A549 (cell line): Measurements from ENCODE around the gene KRTAP19-4. TPM values are rescaled to one million over a fixed set of nuclear protein-coding genes. Genes with fewer than 3 reads are reported as not detected.

Experiments used
- ATAC-seq, 2 experiments: fragments of 200-7000 bp in 1 of 2; fragments of >200 bp in 1 of 2; cut with Nextera tagmentation in 1 of 2; cut with Tn5 transposase in 1 of 2; 3 replicates each; pipeline versions ENCODE4 v1.8.0 to v1.9.1; 2018 to 2020; ENCODE audit warnings: mild to moderate bottlenecking in 1 of 2, moderate library complexity in 1 of 2
- CTCF ChIA-PET: fragments of 300-600 bp; sonication (Branson Sonifier 250); formaldehyde crosslinking; extraction: SDS; loops from one replicate; lab custom pipeline; 2021; ENCODE audit warnings: antibody characterized with exemption, inconsistent platforms; lab: Yijun Ruan, JAX
- POLR2A ChIA-PET: fragments of 350-600 bp; formaldehyde crosslinking; extraction: SDS; loops from one replicate; lab custom pipeline; 2021; ENCODE audit warnings: antibody characterized with exemption, inconsistent platforms; lab: Yijun Ruan, JAX
- DNase-seq, 2 experiments: peaks; one replicate each; pipeline versions ENCODE4 v3.0.0 to v3.0.0-alpha.2; 2011 to 2016; ENCODE audit warnings: low read depth in 1 of 2, low spot score in 1 of 2
- FAIRE-seq: peaks from 2 replicates; lab custom pipeline; 2011; peaks lifted over from hg19 to GRCh38; lab: Jason Lieb, UNC
- H3K27ac ChIP-seq, 2 experiments: fragments of >200 bp; sonication (Bioruptor Twin); formaldehyde crosslinking; 3 replicates each; pipeline ENCODE4 v1.5.1; 2016 to 2017
- H3K4me1 ChIP-seq: fragments of >200 bp; sonication (Bioruptor Twin); formaldehyde crosslinking; 3 replicates; pipeline ENCODE4 v1.6.1; 2016
- H3K4me2 ChIP-seq: fragments of >200 bp; sonication (Bioruptor Twin); formaldehyde crosslinking; 3 replicates; pipeline ENCODE4 v1.6.1; 2016
- H3K4me3 ChIP-seq: fragments of >200 bp; sonication (Bioruptor Twin); formaldehyde crosslinking; 3 replicates; pipeline ENCODE4 v1.5.1; 2016
- H3K9me3 ChIP-seq: fragments of >200 bp; sonication (Bioruptor Twin); formaldehyde crosslinking; 3 replicates; pipeline ENCODE4 v1.6.1; 2016
- BHLHE40 ChIP-seq: IDR thresholded peaks from 2 replicates; pipeline ENCODE4 v1.6.1; 2012; ENCODE audit warnings: low read depth, low read length, inconsistent platforms
- CBX8 ChIP-seq: fragments of 200-600 bp; sonication (generic); IDR thresholded peaks from 2 replicates; pipeline ENCODE4 v1.6.1; 2016
- CEBPB ChIP-seq, 2 experiments: fragments of >200 bp in 1 of 2; sonication (Bioruptor Twin) in 1 of 2; formaldehyde crosslinking in 1 of 2; IDR thresholded peaks; 2 replicates each; pipeline ENCODE4 v1.6.1; 2012 to 2016
- CHD4 ChIP-seq: fragments of 200-600 bp; sonication (generic); IDR thresholded peaks from 2 replicates; pipeline ENCODE4 v1.6.1; 2016; ENCODE audit warnings: antibody characterized with exemption, mild to moderate bottlenecking, borderline replicate concordance
- EHF ChIP-seq: fragments of 250-450 bp; sonication (Bioruptor Pico); IDR thresholded peaks from 2 replicates; pipeline ENCODE4 v1.5.0; 2020; ENCODE audit warnings: mild to moderate bottlenecking
- EHMT2 ChIP-seq: fragments of 200-600 bp; sonication (generic); IDR thresholded peaks from 2 replicates; pipeline ENCODE4 v1.6.1; 2016; ENCODE audit warnings: antibody characterized with exemption, low read depth, mild to moderate bottlenecking, moderate library complexity
- ELK1 ChIP-seq: fragments of 150-350 bp; IDR thresholded peaks from 2 replicates; pipeline ENCODE4 v1.6.1; 2014; ENCODE audit warnings: low read depth, mild to moderate bottlenecking, low read length
- EP300 ChIP-seq, 2 experiments: fragments of >200 bp; sonication (Bioruptor Twin); formaldehyde crosslinking; IDR thresholded peaks; 2 replicates in 1 of 2; 3 replicates in 1 of 2; pipeline ENCODE4 v1.6.1; 2016 to 2017
- ESRRA ChIP-seq: fragments of 150-350 bp; IDR thresholded peaks from 2 replicates; pipeline ENCODE4 v1.6.1; 2014; ENCODE audit warnings: mild to moderate bottlenecking, low read length, borderline replicate concordance
- FOSB ChIP-seq: fragments of 250-450 bp; sonication (Bioruptor Pico); IDR thresholded peaks from 2 replicates; pipeline ENCODE4 v1.5.0; 2020; ENCODE audit warnings: mild to moderate bottlenecking, moderate library complexity
- FOSL2 ChIP-seq, 2 experiments: fragments of 450-650 bp in 1 of 2; fragments of >200 bp in 1 of 2; sonication (Bioruptor Twin) in 1 of 2; formaldehyde crosslinking; IDR thresholded peaks; 2 replicates each; pipeline versions ENCODE4 v1.5.0 to v1.6.1; 2016 to 2020; ENCODE audit warnings: mild to moderate bottlenecking in 1 of 2, moderate library complexity in 1 of 2
- FOXS1 ChIP-seq: fragments of 250-450 bp; sonication (Bioruptor Pico); IDR thresholded peaks from 2 replicates; pipeline ENCODE4 v1.5.0; 2020; ENCODE audit warnings: mild to moderate bottlenecking, moderate library complexity
- HEYL ChIP-seq: fragments of 250-450 bp; sonication (Bioruptor Pico); IDR thresholded peaks from 2 replicates; pipeline ENCODE4 v1.8.0; 2021; ENCODE audit warnings: mild to moderate bottlenecking, moderate library complexity
- HOXB13 ChIP-seq: fragments of 250-450 bp; sonication (Bioruptor Pico); IDR thresholded peaks from 2 replicates; pipeline ENCODE4 v1.5.0; 2020; ENCODE audit warnings: low read depth, mild to moderate bottlenecking, moderate library complexity
- HOXB5 ChIP-seq: fragments of 250-450 bp; sonication (Bioruptor Pico); IDR thresholded peaks from 2 replicates; pipeline ENCODE4 v1.5.0; 2020; ENCODE audit warnings: mild to moderate bottlenecking, moderate library complexity
- KDM5A ChIP-seq: fragments of 200-600 bp; sonication (generic); IDR thresholded peaks from 2 replicates; pipeline ENCODE4 v1.6.1; 2016; ENCODE audit warnings: antibody characterized with exemption, mild to moderate bottlenecking
- MAZ ChIP-seq: fragments of 150-350 bp; IDR thresholded peaks from 2 replicates; pipeline ENCODE4 v1.6.1; 2014; ENCODE audit warnings: antibody characterized with exemption, low read depth, low read length, borderline replicate concordance
- MYC ChIP-seq: IDR thresholded peaks from 2 replicates; pipeline ENCODE4 v1.6.1; 2012; ENCODE audit warnings: mild to moderate bottlenecking, inconsistent platforms, low read length, improper control_type of control experiment, borderline replicate concordance
- NFE2L2 ChIP-seq: fragments of 150-350 bp; conservative IDR thresholded peaks from 2 replicates; pipeline ENCODE4 v1.6.1; 2014; ENCODE audit warnings: low read length
- NR3C1 ChIP-seq: fragments of >200 bp; sonication (Bioruptor Twin); formaldehyde crosslinking; IDR thresholded peaks from 3 replicates; pipeline ENCODE4 v1.6.1; 2017
- PBX3 ChIP-seq: IDR thresholded peaks from 2 replicates; pipeline ENCODE4 v1.6.1; 2012
- RAD21 ChIP-seq, 2 experiments: fragments of >200 bp in 1 of 2; sonication (Bioruptor Twin) in 1 of 2; formaldehyde crosslinking in 1 of 2; IDR thresholded peaks in 1 of 2; conservative IDR thresholded peaks in 1 of 2; 2 replicates in 1 of 2; 3 replicates in 1 of 2; pipeline ENCODE4 v1.6.1; 2012 to 2018; ENCODE audit warnings: inconsistent platforms in 1 of 2
- REST ChIP-seq: fragments of 200-600 bp; sonication (generic); IDR thresholded peaks from 2 replicates; pipeline ENCODE4 v1.6.1; 2016; ENCODE audit warnings: antibody characterized with exemption, mild to moderate bottlenecking, moderate library complexity
- RFX5 ChIP-seq: fragments of 450-650 bp; IDR thresholded peaks from 2 replicates; pipeline ENCODE4 v1.7.1; 2014; ENCODE audit warnings: antibody characterized with exemption, mild to moderate bottlenecking, moderate library complexity
- TP53 ChIP-seq: fragments of 250-450 bp; sonication (Bioruptor Pico); IDR thresholded peaks from 2 replicates; pipeline ENCODE4 v1.5.0; 2021; ENCODE audit warnings: mild to moderate bottlenecking, moderate library complexity
- USF2 ChIP-seq: fragments of 450-650 bp; IDR thresholded peaks from 2 replicates; pipeline ENCODE4 v1.6.1; 2014; ENCODE audit warnings: antibody characterized with exemption
- ZC3H11A ChIP-seq: fragments of 450-650 bp; IDR thresholded peaks from 2 replicates; pipeline ENCODE4 v1.6.1; 2014; ENCODE audit warnings: antibody characterized with exemption, mild to moderate bottlenecking
- ZFP36 ChIP-seq: fragments of 450-650 bp; IDR thresholded peaks from 2 replicates; pipeline ENCODE4 v1.6.1; 2014; ENCODE audit warnings: borderline replicate concordance; ENCODE audit not compliant: partially characterized antibody
- ZNF302 ChIP-seq: fragments of 250-450 bp; sonication (Bioruptor Pico); IDR thresholded peaks from 2 replicates; pipeline ENCODE4 v1.9.0; 2021; ENCODE audit warnings: inconsistent platforms, mild to moderate bottlenecking, moderate library complexity
- WGBS: methylation state at CpG from one replicate; pipeline ENCODE4 v1.1.6; 2017; ENCODE audit errors: missing lambda C conversion rate; 5-methylcytosine and 5-hydroxymethylcytosine counted together
- polyA plus RNA-seq, 4 experiments: library from polyadenylated mRNA; depleted of rRNA in 3 of 4; stranded (reverse); fragments of >200 nt; fragmentation: RNase III in 1 of 4; extraction: RNeasy Plus Mini Kit Qiagen cat#74134 plus additional on column Dnase treatment in 1 of 4; gene quantifications; 2 replicates in 3 of 4; 3 replicates in 1 of 4; pipeline ENCODE4 v1.2.3, GENCODE V29; 2011 to 2017

Gene KRTAP19-4
- polyA plus RNA-seq, 2 of the 4 experiments (the other 2 are of a cell fraction) = not detected

- no peak overlapping the region for H3K4me3 ChIP-seq
- TF ChIP-seq USF2 = no peak
- TF ChIP-seq HOXB5 (CRISPR knock-in tag) = no peak
- TF ChIP-seq CEBPB (IDR thresholded peaks at IDR 0.05) = no peak
- no peak for TF ChIP-seq FOSB
- TF ChIP-seq RFX5 = no peak
- TF ChIP-seq RAD21 (conservative IDR thresholded peaks at IDR 0.05 in 1 of 2, IDR thresholded peaks at IDR 0.05 in 1 of 2) = no peak
- no peak for TF ChIP-seq HEYL (CRISPR knock-in tag)
- no peak for TF ChIP-seq CBX8
- TF ChIP-seq ZNF302 (CRISPR knock-in tag) = no peak
- TF ChIP-seq REST = no peak
- no peak for TF ChIP-seq CHD4
- no peak for TF ChIP-seq NFE2L2
- TF ChIP-seq TP53 = no peak
- TF ChIP-seq ESRRA = no peak
- no peak for TF ChIP-seq FOXS1 (CRISPR knock-in tag)
- no peak for TF ChIP-seq BHLHE40
- no peak for TF ChIP-seq ZC3H11A
- TF ChIP-seq MYC = no peak
- TF ChIP-seq HOXB13 (CRISPR knock-in tag) = no peak
- DNase-seq (no peak), FAIRE-seq (no peak), ATAC-seq (no peak)
- H3K27ac ChIP-seq = no peak overlapping the region
- CTCF ChIA-PET = no interaction called here
- POLR2A ChIA-PET = no interaction called here
- H3K4me2 ChIP-seq = no peak overlapping the region
- no peaks in the 10 kb centered on the region for H3K4me1 ChIP-seq
- no peaks in the 10 kb centered on the region for H3K9me3 ChIP-seq
- 3% methylated on average over 2 of the region's 2 CpGs for WGBS
Measured at GRCh38 chr21:30482130-30482529, 14.8 kb downstream of the KRTAP19-4 start.

- ATAC-seq = no peak
- TF ChIP-seq HEYL (CRISPR knock-in tag) = no peak
- no peak for TF ChIP-seq RFX5
- TF ChIP-seq FOSL2 (IDR thresholded peaks at IDR 0.05) = no peak
- no peak for TF ChIP-seq FOSL2 (CRISPR knock-in tag; IDR thresholded peaks at IDR 0.05)
- no peak for TF ChIP-seq ZFP36
- no peak for TF ChIP-seq KDM5A
- no peak for TF ChIP-seq EHF (CRISPR knock-in tag)
- TF ChIP-seq EP300 (IDR thresholded peaks at IDR 0.05) = no peak
- no peak for TF ChIP-seq ELK1
- TF ChIP-seq CEBPB (IDR thresholded peaks at IDR 0.05) = no peak
- TF ChIP-seq REST = no peak
- no peak for TF ChIP-seq EHMT2
- TF ChIP-seq MAZ = no peak
- TF ChIP-seq NR3C1 = no peak
- no peak for TF ChIP-seq PBX3
- DNase-seq = no peak
- H3K4me3 ChIP-seq = no peak within 1 kb of the TSS
- no peak for FAIRE-seq
- H3K27ac ChIP-seq = no peak within 1 kb of the TSS
- 3% methylated on average over 6 of the region's 7 CpGs for WGBS
- H3K4me2 ChIP-seq = no peak within 1 kb of the TSS
- H3K9me3 ChIP-seq = no peaks in the 10 kb centered on the region
- no peaks in the 10 kb centered on the region for H3K4me1 ChIP-seq
- CTCF ChIA-PET = interaction anchor here (0.8 kb wide), 1 partner anchor 16 kb away, joined by 3 read pairs; no protein-coding TSS in a partner anchor
- POLR2A ChIA-PET = no interaction called here
Measured at GRCh38 chr21:30480145-30480544, 16.8 kb downstream of the KRTAP19-4 start, which contains the start of gene KRTAP19-1. Gene KRTAP19-1, minus strand, starts transcription at chr21:30480367. Its CDS starts 50 bp downstream, at chr21:30480317.
